Measurements from ENCODE around the gene ATP5F1E.

The ATP5F1E gene

DNA sequence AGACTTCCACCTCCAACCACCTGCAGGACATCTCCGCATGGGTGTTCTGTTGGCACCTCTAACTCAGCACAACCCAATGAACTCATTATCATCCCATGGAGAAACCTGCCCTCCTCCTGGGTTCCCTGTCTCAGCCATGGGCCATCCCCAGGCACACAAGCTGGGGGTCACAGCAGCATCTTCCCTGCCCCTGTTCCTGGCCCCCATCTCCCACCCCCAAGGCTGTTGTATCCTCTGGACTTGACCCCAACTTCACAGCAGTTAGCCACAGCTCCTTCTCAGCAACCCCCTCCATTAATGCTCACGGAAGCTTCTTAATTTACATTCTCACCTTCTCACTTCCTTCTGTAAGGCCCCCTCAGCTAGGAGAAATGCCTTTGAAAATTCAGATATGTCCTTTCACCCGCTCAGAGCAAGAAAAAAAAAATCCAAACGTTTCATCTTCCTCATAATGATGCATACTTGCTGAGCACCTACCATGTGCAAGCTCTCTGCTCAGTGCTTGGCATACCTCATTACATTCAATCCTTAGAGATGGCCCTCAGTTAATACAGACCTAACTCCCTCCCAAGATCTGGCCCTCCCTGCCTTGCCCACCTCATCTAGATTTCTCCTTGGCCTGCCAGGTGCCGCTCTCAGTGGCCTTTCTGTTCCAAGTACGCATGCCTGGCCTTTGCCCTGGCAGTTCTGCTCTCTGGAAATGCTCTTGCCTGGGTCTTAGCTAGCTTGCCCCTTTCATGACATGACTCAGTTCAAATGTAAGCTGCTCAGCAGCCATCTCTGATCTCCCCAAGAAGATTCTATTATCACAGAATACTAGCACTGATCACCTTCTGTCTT, 53.6 kb downstream of the ATP5F1E start:
- H3K27ac ChIP-seq (ENCODE audit: low read length) = no peak overlapping the region
- H3K4me3 ChIP-seq (ENCODE audit: low read depth in 1 of 2, low read length in 2 of 2) = no peak overlapping the region
- peaks cover 5% of the 10 kb centered on the region; the same call in 1 of the 2 replicates for H3K36me3 ChIP-seq (ENCODE audit: insufficient read depth, low read length)
- no peak for ATAC-seq (ENCODE audit: insufficient read depth, low read depth)
- peaks cover 8% of the 10 kb centered on the region for H3K9me3 ChIP-seq (ENCODE audit: insufficient read depth, low read length, severe bottlenecking)
- TF ChIP-seq, protein P1, sequence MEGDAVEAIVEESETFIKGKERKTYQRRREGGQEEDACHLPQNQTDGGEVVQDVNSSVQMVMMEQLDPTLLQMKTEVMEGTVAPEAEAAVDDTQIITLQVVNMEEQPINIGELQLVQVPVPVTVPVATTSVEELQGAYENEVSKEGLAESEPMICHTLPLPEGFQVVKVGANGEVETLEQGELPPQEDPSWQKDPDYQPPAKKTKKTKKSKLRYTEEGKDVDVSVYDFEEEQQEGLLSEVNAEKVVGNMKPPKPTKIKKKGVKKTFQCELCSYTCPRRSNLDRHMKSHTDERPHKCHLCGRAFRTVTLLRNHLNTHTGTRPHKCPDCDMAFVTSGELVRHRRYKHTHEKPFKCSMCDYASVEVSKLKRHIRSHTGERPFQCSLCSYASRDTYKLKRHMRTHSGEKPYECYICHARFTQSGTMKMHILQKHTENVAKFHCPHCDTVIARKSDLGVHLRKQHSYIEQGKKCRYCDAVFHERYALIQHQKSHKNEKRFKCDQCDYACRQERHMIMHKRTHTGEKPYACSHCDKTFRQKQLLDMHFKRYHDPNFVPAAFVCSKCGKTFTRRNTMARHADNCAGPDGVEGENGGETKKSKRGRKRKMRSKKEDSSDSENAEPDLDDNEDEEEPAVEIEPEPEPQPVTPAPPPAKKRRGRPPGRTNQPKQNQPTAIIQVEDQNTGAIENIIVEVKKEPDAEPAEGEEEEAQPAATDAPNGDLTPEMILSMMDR (IDR thresholded peaks at IDR 0.05; ENCODE audit: borderline replicate concordance, extremely low read depth, low read length, poor library complexity, severe bottlenecking) = no peak
- no peak for TF ChIP-seq EZH2 (IDR thresholded peaks at IDR 0.05; ENCODE audit: borderline replicate concordance, low read depth, low read length, severe bottlenecking)
- peaks cover 6% of the 10 kb centered on the region for H4K20me1 ChIP-seq (ENCODE audit: insufficient read depth, low read length)
- H3K9ac ChIP-seq (ENCODE audit: low read depth, low read length) = no peak overlapping the region
- H3K79me2 ChIP-seq (ENCODE audit: insufficient read depth, low read length) = peaks cover 24% of the 10 kb centered on the region
- H3K4me1 ChIP-seq (ENCODE audit: insufficient read depth, low read length) = peaks cover 26% of the 10 kb centered on the region
- no peak for DNase-seq
- no peak overlapping the region for H2AFZ ChIP-seq (ENCODE audit: low read depth, low read length)
- H3K27me3 ChIP-seq (ENCODE audit: insufficient read depth, low read length, poor library complexity) = peaks cover 4% of the 10 kb centered on the region
- no peak overlapping the region for H3K4me2 ChIP-seq (ENCODE audit: insufficient read depth, low read length)

DNA sequence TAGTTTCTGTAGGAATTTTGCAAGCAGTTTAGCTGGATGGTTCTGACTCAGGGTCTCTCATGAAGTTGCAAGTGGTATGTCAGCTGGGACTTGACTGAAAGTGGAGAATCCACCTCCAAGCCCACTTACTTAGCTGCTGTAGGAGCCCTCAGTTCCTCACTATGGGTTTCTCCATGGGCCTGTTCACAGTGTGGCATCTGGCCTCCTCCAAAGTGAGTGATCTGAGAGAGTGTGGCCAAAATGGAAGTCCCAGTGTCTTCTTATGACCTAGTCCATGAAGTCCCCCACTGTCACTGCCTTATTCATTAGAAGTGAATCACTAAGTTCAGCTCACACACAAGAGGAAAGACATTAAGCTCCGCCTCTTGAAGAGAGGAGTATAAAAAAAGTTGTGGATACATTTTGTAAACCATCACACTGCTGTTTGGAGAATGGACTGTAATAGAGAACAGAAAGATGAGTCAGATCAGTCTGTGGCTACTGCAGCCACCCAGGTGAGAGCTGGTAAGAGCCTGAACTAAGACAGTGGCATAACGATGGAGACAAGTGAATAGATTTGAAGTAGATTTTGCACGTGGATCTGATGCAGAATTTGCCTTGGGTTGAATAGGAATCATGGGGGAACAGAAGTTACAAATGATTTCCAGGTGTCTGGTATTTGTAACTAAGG, 55.9 kb downstream of the ATP5F1E start:
- peaks cover 10% of the 10 kb centered on the region for H3K4me1 ChIP-seq (ENCODE audit: insufficient read depth, low read length)
- no peak overlapping the region for H2AFZ ChIP-seq (ENCODE audit: low read depth, low read length)
- no peak overlapping the region for H3K4me3 ChIP-seq (ENCODE audit: low read depth in 1 of 2, low read length in 2 of 2)
- ATAC-seq (ENCODE audit: insufficient read depth, low read depth) (no peak), DNase-seq (no peak)
- H3K27ac ChIP-seq (ENCODE audit: low read length) = no peak overlapping the region
- H3K79me2 ChIP-seq (ENCODE audit: insufficient read depth, low read length) = peaks cover under 1% of the 10 kb centered on the region
- H3K27me3 ChIP-seq (ENCODE audit: insufficient read depth, low read length, poor library complexity) = peaks cover 8% of the 10 kb centered on the region
- TF ChIP-seq, protein P1 (IDR thresholded peaks at IDR 0.05; ENCODE audit: borderline replicate concordance, extremely low read depth, low read length, poor library complexity, severe bottlenecking) = no peak
- no peak for TF ChIP-seq EZH2 (IDR thresholded peaks at IDR 0.05; ENCODE audit: borderline replicate concordance, low read depth, low read length, severe bottlenecking)
- no peak overlapping the region for H3K4me2 ChIP-seq (ENCODE audit: insufficient read depth, low read length)
- no peak overlapping the region for H3K9ac ChIP-seq (ENCODE audit: low read depth, low read length)
- H3K9me3 ChIP-seq (ENCODE audit: insufficient read depth, low read length, severe bottlenecking) = peaks cover 8% of the 10 kb centered on the region
- H3K36me3 ChIP-seq (ENCODE audit: insufficient read depth, low read length) = no peaks in the 10 kb centered on the region
- no peaks in the 10 kb centered on the region for H4K20me1 ChIP-seq (ENCODE audit: insufficient read depth, low read length)
